GM12872 (cell line): Measurements from ENCODE around the gene CELSR3.

Source experiments
- CTCF ChIP-seq: IDR thresholded peaks from 3 replicates; pipeline ENCODE4 v1.5.1; 2011; ENCODE audit warnings: low read depth, mild to moderate bottlenecking, low read length, moderate library complexity; ENCODE audit not compliant: insufficient read depth

Gene CELSR3

GRCh38 chr3:48693826-48694225 lies 31.1 kb upstream of the CELSR3 start:
- TF ChIP-seq CTCF, result no peak

GRCh38 chr3:48692551-48692950 lies 29.9 kb upstream of the CELSR3 start:
- TF ChIP-seq CTCF, result no peak

- TF ChIP-seq CTCF, result no peak
Observed at GRCh38 chr3:48690846-48691458, 28.3 kb upstream of the CELSR3 start.

GRCh38 chr3:48689384-48689783 lies 26.7 kb upstream of the CELSR3 start:
- no peak for TF ChIP-seq CTCF

- TF ChIP-seq CTCF, result no peak
Observed at GRCh38 chr3:48688737-48689075, 26.0 kb upstream of the CELSR3 start.

- no peak for TF ChIP-seq CTCF
Observed at GRCh38 chr3:48688032-48688736, 25.5 kb upstream of the CELSR3 start.

- TF ChIP-seq CTCF, result no peak
Observed at GRCh38 chr3:48687220-48687678, 24.6 kb upstream of the CELSR3 start.
